ENCODE results near the gene TNC. TPM values are rescaled to one million over a fixed set of nuclear protein-coding genes. Genes with fewer than 3 reads are reported as not detected.

Gene TNC
- total and polyA plus RNA-seq, 11 donors: 0.53 to 98.7 (median 6.9) TPM

GRCh38 chr9:115046199-115046598 is 71.8 kb downstream of the TNC start:
- H3K36me3 ChIP-seq: no peaks in the 10 kb centered on the region
- DNase-seq: no peak
- H3K27me3 ChIP-seq: peaks cover 0 to 23% (median 0%) of the 10 kb centered on the region in 9 donors
- intact Hi-C loops (cut with DNase I): no loop called here
- H3K4me1 ChIP-seq: peaks cover 0 to 16% (median 0%) of the 10 kb centered on the region in 12 donors
- peak overlapping the region in 1 of 12 donors; percentile 62 for H3K27ac ChIP-seq
- no peak for ATAC-seq
- H3K4me3 ChIP-seq: no peak overlapping the region
- 90 to 93% (median 90%) methylated on average over 6 of the region's 6 CpGs for WGBS, 4 donors
- TF ChIP-seq POLR2A (IDR thresholded peaks at IDR 0.05) (no peak), CTCF (IDR thresholded peaks at IDR 0.05) (no peak)
- no peaks in the 10 kb centered on the region for H3K9me3 ChIP-seq

- DNase-seq: no peak
- Histone ChIP-seq H3K27me3 (peaks cover 0 to 16% (median 0%) of the 10 kb centered on the region in 9 donors), H3K27ac (peak overlapping the region in 1 of 12 donors; percentile 72), H3K4me3 (no peak overlapping the region), H3K9me3 (no peaks in the 10 kb centered on the region), H3K4me1 (peaks cover 0 to 16% (median 0%) of the 10 kb centered on the region in 12 donors), H3K36me3 (no peaks in the 10 kb centered on the region)
- no peak for TF ChIP-seq CTCF (IDR thresholded peaks at IDR 0.05)
- TF ChIP-seq POLR2A (IDR thresholded peaks at IDR 0.05): no peak
- intact Hi-C loops (cut with DNase I): no loop called here
- no peak for ATAC-seq
- 85 to 88% (median 86%) methylated on average over 3 of the region's 3 CpGs for WGBS, 4 donors
Observed at GRCh38 chr9:115043632-115044031, 74.3 kb downstream of the TNC start.

GRCh38 chr9:115042781-115043509 is 75.0 kb downstream of the TNC start:
- intact Hi-C loops (cut with DNase I): no loop called here
- 36 to 42% (median 41%) methylated on average over 3 of the region's 3 CpGs for WGBS, 4 donors
- TF ChIP-seq POLR2A (IDR thresholded peaks at IDR 0.05): no peak
- no peak for TF ChIP-seq CTCF (IDR thresholded peaks at IDR 0.05)
- H3K36me3 ChIP-seq: peaks cover 0 to 5% (median 0%) of the 10 kb centered on the region in 9 donors
- ATAC-seq: peak in 1 of 4 donors; percentile 41
- peaks cover 0 to 16% (median 0%) of the 10 kb centered on the region in 12 donors for H3K4me1 ChIP-seq
- H3K27ac ChIP-seq: peak overlapping the region in 2 of 12 donors; percentile 23 to 72
- H3K9me3 ChIP-seq: no peaks in the 10 kb centered on the region
- peaks cover 0 to 11% (median 0%) of the 10 kb centered on the region in 9 donors for H3K27me3 ChIP-seq
- no peak for DNase-seq
- H3K4me3 ChIP-seq: no peak overlapping the region

GRCh38 chr9:115039516-115040120 is 78.3 kb downstream of the TNC start:
- WGBS, 4 donors: 78 to 82% (median 81%) methylated on average over 4 of the region's 4 CpGs
- peaks cover 0 to 5% (median 0%) of the 10 kb centered on the region in 9 donors for H3K36me3 ChIP-seq
- H3K27me3 ChIP-seq: peaks cover 0 to 11% (median 0%) of the 10 kb centered on the region in 9 donors
- no peak overlapping the region for H3K4me3 ChIP-seq
- H3K27ac ChIP-seq: peak overlapping the region in 1 of 12 donors; percentile 80
- TF ChIP-seq POLR2A (IDR thresholded peaks at IDR 0.05) (no peak), CTCF (IDR thresholded peaks at IDR 0.05) (no peak)
- H3K9me3 ChIP-seq: no peaks in the 10 kb centered on the region
- ATAC-seq (no peak), DNase-seq (no peak)
- intact Hi-C loops (cut with DNase I): no loop called here
- peaks cover 0 to 34% (median 4%) of the 10 kb centered on the region in 12 donors for H3K4me1 ChIP-seq

All from heart left ventricle (tissue), 16 donors.